ENCODE data around the gene ACTR5.
"Not testable (repeated sequence)": the region's sequence is repeated elsewhere in the genome, so short reads cannot be mapped to it uniquely, and the experiment has no call there.

Gene ACTR5

DNA sequence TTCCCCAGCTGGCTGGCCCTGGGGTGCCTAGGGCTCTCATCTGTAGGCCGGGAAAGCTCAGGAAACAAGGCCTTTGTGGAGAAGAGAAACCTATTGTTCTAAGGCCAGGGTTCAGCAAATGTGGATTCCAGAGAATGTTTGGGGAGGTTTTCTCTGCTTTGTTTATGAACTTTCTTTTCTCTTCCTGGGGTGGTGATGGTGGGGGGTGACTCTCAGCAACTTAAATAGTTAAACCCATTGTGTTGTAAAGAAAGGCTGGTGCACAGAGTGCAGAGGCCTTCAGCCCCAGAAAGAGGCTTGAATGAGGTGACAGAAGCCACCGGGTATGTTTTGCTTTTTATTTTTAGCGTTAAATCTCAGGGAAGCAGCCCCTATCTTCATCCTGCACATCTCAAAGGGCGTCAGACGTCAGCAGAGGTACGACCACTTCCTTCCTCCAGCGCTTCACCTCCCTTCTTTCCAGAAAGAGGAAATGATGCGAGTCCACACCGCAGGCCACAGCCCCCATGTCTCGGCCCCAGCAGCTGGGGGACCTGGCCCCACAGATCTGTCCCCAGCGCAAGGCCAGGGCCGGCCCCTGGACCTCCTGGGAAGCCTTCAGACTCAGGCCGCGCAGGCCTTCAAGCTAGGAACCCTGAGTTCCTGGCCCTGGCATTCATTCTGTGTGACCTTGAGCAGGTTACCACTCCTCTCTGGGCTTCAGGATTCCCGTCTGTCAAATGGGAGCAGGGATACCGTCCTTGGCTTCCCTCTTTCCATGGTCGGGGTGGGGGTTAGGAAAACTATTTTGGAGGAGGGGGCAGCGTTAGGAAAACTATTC, 56.6 kb downstream of the ACTR5 start:
- in situ Hi-C loops (cut with HindIII; ENCODE audit: low sequenced_read_pairs): no loop called here

DNA sequence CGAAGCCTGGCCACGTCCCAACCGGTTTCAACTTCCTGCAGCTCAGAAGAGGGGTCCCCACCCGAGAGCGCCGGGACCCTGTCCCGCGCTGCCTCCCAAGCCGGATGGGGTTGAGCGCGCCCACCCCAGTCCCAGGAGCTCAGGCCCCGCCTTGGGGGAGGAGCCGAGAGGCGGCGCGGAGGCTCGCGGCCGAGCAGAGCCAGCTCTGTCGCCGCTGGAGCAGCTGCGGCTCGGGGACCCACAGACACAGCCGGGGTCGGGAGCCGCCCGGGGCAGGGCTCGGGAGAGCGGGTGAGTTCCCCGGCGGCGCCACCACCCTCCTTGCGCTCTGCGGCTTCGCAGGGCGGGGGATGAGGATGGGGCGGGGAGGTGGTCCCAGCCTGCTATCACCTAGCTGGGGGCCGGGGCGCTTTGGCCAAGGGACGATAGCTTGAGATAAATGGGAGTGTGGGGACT, 57.3 kb downstream of the ACTR5 start, which contains the start of gene PPP1R16B:
Gene PPP1R16B, plus strand, starts transcription at position 196 of the 456 bp plus-strand sequence. CDS start 30,229 bp downstream, outside the sequence.
- in situ Hi-C loops (cut with HindIII; ENCODE audit: low sequenced_read_pairs): no loop called here

DNA sequence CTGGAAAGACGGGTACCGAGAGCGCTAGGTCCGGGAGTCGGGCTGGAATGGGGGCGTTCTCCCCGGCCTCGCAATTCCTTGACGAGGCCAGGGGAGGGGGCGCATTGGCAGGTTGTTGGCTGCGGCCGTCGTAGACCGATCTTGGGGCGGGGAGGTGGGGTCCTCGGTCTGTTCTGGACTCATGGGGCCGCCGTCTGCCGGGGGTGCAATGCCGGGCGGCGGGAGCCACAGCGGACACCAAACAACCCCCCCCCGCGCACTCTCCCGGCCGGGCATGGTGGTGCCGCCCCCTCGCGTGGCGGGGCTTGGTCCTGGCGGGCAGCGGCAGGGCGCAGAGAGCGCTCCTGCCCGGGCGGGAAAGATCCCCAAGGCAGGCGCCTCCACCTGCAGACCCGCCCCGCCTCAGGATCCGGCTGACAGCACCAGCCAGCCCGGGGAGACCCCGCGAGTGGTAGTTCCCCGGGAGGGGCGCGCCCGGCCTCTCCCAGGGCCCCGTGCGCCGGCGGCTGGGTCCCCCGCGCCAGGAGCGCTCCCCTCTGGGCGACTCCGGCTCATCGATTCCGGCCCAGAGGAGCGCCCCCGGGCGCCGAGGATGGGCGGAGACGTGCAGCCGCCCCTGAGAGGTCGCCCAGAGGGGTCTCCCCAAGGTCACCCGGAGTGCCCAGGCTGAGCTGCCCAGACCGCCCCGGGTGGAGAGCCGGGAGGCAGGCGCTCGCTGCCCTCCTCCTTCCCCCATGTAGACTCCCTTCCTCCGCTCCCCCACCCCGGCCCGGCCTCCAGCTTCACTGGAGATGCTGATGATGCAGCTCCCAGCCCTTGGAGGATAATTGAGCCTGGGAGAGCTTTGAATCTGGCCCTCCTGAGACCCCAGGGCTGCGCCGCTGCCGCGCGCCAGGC, 57.9 kb downstream of the ACTR5 start:
- in situ Hi-C loops (cut with HindIII; ENCODE audit: low sequenced_read_pairs): no loop called here

DNA sequence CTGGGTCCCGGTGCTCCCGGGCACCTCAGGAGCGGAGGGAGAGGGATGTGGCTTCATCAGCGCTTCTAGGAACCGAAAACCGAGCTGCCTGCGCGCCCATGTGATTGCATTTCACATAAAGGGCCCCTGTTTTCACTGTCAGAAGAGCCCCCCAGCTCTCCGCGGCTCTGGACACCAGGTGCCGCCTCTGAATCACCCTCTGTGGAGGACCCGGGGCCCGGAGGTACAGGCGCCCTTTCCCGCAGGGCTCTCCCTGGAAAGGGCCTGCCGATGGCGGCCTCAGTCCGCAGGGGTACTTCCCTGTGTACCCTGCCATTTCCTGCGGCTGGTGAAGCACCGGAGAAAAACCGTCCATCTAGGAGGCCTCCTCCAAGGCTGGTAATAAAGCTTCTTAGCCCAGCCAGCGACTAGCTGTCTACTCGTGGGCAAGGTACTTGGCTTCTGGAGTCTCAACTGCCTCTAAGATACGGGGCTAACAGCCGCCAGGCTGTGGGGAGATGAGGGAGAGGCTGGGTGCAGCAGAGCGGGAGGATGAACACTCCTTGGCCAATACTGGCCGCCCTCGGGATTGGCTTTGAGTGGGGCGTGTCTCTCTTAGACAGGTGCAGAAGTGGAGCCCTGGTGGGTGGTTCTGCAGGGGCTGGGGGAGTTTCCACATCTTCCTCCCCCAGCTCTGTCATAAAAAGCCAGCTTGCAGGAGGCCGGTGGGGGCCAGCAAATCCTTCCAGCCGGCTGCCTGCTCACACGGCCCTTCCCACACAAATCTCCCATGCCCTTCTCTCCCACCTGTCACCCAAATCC, 58.8 kb downstream of the ACTR5 start:
- in situ Hi-C loops (cut with HindIII; ENCODE audit: low sequenced_read_pairs): no loop called here

DNA sequence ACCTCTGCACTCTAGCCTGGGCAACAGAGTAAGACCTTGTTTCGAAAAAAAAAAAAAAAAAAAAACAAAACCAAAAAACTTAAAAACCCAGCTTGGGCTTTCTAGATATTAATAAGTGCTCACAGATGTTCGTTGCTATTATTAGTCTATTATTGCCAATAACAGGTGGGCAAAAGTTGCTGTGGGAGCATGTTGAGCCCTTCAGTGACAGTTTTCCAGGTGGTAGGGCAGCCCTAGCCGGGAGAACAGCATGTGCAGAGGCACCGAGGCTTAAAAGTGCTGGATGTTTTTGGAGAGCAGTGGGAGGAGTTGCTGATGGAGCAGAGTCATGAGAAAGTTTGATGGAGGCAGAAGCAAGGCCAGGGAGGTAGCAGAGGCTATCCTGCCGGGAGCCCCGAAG, 61.7 kb downstream of the ACTR5 start:
- in situ Hi-C loops (cut with HindIII; ENCODE audit: low sequenced_read_pairs): no loop called here

DNA sequence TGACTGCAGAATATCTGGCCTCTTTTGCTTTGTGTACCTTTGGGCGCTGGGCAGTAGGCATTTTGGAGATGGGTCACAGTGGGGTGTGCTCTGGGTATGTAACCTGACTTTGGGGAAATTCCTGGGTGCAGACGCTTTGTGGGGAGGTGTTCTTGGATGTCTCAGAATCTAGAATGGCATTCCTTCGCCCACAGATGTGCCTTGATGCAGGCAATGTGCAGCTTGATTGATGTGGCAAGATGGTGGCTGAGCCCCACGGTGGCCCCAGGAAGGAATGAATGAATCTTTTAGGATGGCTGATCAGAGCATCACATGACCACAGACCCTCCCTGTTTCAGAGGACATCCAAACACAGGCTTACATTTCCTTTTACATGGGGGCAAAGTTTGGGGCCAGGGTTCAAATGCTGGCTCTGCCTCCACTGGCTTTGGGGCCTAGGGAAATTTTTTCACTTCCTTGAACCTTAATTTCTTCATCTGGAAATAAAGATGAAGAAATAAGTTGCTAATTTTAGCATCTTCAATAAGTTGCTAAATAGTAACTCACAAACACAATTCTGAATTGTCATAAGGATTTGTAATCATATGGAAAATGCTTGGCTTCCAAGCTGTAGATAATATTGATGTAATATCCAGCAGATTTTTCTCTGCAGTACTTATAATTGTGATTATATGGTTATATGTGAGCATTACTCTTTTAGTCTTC, 62.8 kb downstream of the ACTR5 start:
- in situ Hi-C loops (cut with HindIII; ENCODE audit: low sequenced_read_pairs): no loop called here

DNA sequence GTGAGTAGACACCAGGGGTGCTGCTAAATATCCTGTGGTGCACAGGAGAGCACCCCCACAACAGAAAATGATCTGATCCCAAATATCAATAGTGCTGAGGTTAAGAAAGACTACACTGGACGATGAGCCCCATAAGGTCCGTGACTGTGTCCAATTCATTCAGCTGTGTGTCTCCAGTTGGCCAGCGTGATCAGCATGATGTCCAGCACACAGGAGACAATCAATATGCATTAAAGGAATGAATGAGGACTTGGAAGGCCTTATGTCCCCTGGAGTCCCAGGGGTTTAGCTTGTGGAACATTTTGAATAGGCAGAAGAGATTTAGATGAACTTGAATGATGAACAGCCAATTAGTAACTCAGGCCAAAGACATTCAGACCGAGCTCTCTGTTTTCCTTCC, 63.5 kb downstream of the ACTR5 start:
- in situ Hi-C loops (cut with HindIII; ENCODE audit: low sequenced_read_pairs): no loop called here

DNA sequence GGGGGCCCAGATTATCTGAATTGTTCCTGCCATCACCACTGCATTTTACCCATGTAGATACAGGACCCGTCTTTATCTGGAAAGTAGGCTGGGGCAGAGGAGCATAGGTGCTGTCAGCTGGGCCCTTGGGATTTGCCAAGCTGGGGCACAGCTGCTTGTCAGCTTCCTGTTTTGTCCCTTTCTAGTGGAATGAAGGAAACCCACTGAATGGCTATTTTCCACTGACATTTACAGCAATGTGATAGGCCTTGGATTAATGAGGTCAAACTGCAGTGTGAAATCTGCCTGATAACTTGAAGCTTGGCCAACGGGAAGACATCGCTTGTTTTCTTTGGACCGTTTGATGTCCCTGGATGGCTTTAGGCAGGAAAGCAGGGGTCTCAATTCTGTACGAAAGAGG, 63.9 kb downstream of the ACTR5 start:
- in situ Hi-C loops (cut with HindIII; ENCODE audit: low sequenced_read_pairs): no loop called here

DNA sequence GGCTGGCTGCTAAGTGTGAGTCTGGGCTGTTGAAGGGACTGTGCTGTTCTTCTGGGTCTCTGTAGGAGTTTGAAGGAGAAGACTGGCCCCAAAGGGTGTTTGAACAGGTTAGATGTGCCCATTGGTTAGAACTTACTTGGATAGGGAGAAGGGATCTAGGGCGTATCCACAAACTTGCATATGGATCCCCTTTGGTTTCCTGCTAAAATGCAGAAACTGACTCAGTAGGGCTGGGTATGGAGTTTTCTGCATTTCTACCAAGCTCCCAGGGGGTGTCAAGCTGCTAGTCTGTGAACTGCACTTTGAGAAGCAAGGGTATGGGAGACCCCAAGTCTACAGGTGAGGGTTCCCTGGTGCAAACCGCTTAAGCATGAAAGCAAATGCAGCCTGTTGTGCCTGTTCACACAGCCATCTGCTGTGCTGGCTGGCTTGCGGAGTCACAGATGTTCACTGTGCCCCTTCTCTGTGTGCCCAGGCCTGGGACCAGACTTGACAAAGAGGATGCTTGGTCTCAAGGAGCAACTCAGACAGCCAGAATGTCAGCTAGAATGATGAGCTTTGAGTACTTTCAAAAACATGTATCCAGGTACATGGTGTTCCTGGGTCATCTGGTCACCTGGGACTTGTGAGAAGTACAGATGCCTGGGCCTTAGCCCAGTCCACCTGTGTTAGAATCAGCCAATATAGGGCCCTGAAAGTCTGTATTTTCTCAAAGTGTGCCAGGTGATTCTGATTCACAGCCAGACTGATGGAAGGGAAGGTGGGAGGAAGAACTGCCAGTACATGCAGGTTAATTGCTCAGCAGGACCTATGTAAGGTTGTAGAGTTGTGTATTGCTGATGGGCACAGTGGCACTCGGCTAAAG, 64.7 kb downstream of the ACTR5 start:
- in situ Hi-C loops (cut with HindIII; ENCODE audit: low sequenced_read_pairs): no loop called here

DNA sequence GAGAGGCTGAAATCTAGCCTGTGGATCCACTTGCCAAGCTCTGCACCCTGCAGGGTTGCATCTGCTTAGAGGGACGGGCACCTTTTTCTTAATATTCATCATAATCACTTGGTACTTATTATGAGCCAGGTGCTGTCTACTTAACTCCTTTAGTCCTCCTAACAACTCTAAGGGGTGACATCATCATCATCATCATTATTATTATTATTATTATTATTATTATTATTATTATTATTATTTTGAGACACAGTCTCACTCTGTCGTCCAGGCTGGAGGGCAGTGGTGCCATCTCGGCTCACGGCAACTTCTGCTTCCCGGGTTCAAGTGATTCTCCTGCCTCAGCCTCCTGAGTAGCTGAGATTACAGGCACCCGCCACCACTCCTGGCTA, 65.3 kb downstream of the ACTR5 start:
- in situ Hi-C loops (cut with HindIII; ENCODE audit: low sequenced_read_pairs): not testable (repeated sequence)

DNA sequence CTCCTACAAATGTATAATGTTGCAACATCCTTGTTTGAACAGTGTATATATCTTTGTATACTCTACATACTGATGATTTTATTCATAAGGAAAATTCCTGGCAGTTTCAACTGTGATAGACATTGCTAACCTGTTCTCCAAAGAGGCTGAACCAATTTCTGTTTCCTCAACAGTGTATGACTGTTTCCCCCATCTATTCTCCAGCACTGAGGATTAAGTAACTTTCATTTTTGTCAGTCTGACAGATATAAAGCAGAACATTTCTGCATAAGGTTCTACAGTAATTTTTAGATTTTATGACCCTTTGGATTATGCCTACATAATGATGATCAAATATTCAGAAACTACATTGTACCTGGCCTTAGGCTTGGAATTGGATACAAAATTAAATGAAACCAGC, 67.2 kb downstream of the ACTR5 start:
- in situ Hi-C loops (cut with HindIII; ENCODE audit: low sequenced_read_pairs): no loop called here

DNA sequence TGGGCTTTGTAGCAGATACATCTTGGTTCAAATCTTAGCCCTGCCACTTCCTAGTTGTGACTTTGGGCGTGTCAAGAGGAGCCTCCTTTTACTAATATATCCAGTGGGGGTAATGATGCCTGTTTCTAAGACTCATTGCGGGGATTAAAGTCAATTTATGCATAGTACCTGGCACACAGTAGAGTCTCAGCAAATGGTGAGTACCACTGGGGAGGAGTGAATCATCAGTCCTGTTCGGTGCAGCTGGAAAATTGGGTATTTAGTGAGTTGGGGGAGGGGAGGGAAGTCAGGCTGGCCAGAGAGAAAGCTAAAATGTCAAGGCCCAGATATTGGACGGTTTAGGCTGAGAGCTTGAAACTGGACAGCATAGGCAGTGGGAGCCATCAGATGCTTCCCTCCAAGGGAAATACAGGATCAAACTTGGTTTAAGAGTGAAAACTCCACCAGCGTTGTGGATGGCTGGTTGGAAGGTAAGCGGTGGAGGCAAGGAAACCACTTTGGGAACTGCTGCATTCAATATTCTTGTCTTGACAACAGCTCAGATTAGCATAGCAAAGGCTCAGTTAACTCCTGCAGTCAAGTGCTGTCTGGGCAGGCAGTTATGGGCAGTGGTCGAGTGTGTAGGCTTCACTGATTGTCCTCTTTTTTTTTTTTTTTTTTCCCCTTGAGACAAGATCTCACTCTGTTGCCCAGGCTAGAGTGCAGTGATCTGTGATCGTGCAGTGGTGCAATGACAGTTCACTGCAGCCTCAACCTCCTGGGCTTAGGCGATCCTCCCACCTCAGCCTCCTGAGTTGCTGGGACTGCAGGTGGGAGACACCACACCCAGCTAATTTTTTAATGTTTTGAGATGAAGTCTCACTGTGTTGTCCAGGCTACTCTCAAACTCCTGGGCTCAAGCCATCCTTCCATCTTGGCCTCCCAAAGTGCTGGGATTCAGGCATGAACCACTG, 70.1 kb downstream of the ACTR5 start:
- in situ Hi-C loops (cut with HindIII; ENCODE audit: low sequenced_read_pairs): no loop called here
